Gastrocnemius medialis (tissue), 4 donors: ENCODE data around the gene CRYBG3. TPM values are rescaled to one million over a fixed set of nuclear protein-coding genes. Genes with fewer than 3 reads are reported as not detected.
A peak's percentile ranks its signal among the peaks of the same experiment; 100 is the strongest.

Experiments
- ATAC-seq, 2 donors: fragments of 150-250 bp; one replicate each; pipeline ENCODE4 v1.9.1; 2016
- DNase-seq, 2 donors: peaks; one replicate each; pipeline ENCODE4 v3.0.0-alpha.2; 2019
- H3K27ac ChIP-seq, 4 donors: fragments of 200-600 bp; sonication (generic); 1 replicate in 1 of 4; 2 replicates in 3 of 4; pipeline ENCODE4 v1.5.1; 2016 to 2018; ENCODE audit warnings: mild to moderate bottlenecking in 2 of 4, moderate library complexity in 1 of 4
- H3K27me3 ChIP-seq, 3 donors: fragments of 200-600 bp; sonication (generic) in 2 of 3; 1 replicate in 1 of 3; 2 replicates in 2 of 3; pipeline versions ENCODE4 v1.5.1 to v1.6.0; 2016 to 2019; ENCODE audit warnings: mild to moderate bottlenecking in 1 of 3, moderate library complexity in 1 of 3
- H3K36me3 ChIP-seq, 2 donors: fragments of 200-600 bp; sonication (generic) in 1 of 2; one replicate each; pipeline ENCODE4 v1.5.1; 2017 to 2018
- H3K4me1 ChIP-seq, 2 donors: fragments of 200-600 bp; sonication (generic) in 1 of 2; one replicate each; pipeline ENCODE4 v1.5.1; 2016 to 2017; ENCODE audit warnings: mild to moderate bottlenecking in 2 of 2
- H3K4me3 ChIP-seq, 4 donors: fragments of 200-600 bp; sonication (generic) in 3 of 4; 1 replicate in 1 of 4; 2 replicates in 3 of 4; pipeline ENCODE4 v1.5.1; 2016 to 2019; ENCODE audit warnings: mild to moderate bottlenecking in 2 of 4
- H3K9me3 ChIP-seq, 3 donors: fragments of 200-600 bp; sonication (generic) in 2 of 3; 1 replicate in 1 of 3; 2 replicates in 2 of 3; pipeline ENCODE4 v1.5.1; 2016 to 2019
- POLR2A ChIP-seq, 2 donors: fragments of 450-650 bp; IDR thresholded peaks; one replicate each; pipeline ENCODE4 v1.6.1; 2017; ENCODE audit warnings: antibody characterized with exemption in 2 of 2, mild to moderate bottlenecking in 2 of 2, moderate library complexity in 2 of 2
- in situ Hi-C, 4 donors: fragments of 200-750 bp; cut with MboI; loops; one replicate each; pipeline versions ENCODE4 v1.15.0 to v1.8.0; 2017; ENCODE audit warnings: low sequenced_read_pairs in 4 of 4
- intact Hi-C: fragments of 100-400 bp; cut with DNase I; formaldehyde crosslinking; loops from one replicate; pipeline ENCODE4 v1.15.1; 2023; ENCODE audit warnings: low total_unique reads
- total RNA-seq, 4 donors: library from RNA; depleted of rRNA; stranded (reverse); fragments of >200 nt; gene quantifications; one replicate each; pipeline versions ENCODE4 v1.1.0 to v1.2.3, GENCODE V29; 2016
- TF ChIP-seq, protein P1 (sequence below), 5 experiments: fragments of 450-650 bp in 3 of 5; fragments of 200-600 bp in 2 of 5; sonication (generic) in 2 of 5; IDR thresholded peaks in 4 of 5; conservative IDR thresholded peaks in 1 of 5; 1 replicate in 4 of 5; 2 replicates in 1 of 5; pipeline ENCODE4 v1.5.1; 2016 to 2019; ENCODE audit warnings: antibody characterized with exemption in 5 of 5, mild to moderate bottlenecking in 3 of 5, moderate library complexity in 3 of 5

The CRYBG3 gene
- total RNA-seq, 4 donors from 2014 or later: 23.0 to 47.3 (median 24.8) TPM

DNA sequence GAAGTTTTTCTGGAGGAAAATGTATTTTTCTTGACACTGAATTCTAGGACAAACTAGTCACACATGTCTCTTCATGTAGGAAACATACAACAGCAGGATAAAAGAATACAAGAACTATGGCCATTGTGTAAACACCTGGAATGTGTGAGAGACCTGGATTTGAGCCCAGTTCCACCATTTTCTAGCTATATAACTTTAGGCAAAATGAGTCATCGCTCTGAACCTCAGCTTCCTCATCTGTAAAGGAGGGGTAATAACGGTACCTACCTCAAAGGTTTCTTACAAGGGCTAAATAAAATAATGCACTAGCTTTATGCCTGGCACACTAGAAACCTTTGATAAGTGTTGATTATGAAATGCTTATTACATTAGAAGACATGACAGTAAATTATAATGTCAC lies 92.6 kb downstream of the CRYBG3 start:
- Histone ChIP-seq H3K4me1 (peaks cover 26 to 29% of the 10 kb centered on the region in 2 donors), H3K9me3 (no peaks in the 10 kb centered on the region), H3K27ac (no peak overlapping the region), H3K4me3 (no peak overlapping the region), H3K27me3 (no peaks in the 10 kb centered on the region), H3K36me3 (peaks cover 0 to 30% of the 10 kb centered on the region in 2 donors)
- in situ Hi-C loops (no loop called here), intact Hi-C loops (no loop called here)
- ATAC-seq: no peak
- no peak for DNase-seq
- TF ChIP-seq, protein P1, sequence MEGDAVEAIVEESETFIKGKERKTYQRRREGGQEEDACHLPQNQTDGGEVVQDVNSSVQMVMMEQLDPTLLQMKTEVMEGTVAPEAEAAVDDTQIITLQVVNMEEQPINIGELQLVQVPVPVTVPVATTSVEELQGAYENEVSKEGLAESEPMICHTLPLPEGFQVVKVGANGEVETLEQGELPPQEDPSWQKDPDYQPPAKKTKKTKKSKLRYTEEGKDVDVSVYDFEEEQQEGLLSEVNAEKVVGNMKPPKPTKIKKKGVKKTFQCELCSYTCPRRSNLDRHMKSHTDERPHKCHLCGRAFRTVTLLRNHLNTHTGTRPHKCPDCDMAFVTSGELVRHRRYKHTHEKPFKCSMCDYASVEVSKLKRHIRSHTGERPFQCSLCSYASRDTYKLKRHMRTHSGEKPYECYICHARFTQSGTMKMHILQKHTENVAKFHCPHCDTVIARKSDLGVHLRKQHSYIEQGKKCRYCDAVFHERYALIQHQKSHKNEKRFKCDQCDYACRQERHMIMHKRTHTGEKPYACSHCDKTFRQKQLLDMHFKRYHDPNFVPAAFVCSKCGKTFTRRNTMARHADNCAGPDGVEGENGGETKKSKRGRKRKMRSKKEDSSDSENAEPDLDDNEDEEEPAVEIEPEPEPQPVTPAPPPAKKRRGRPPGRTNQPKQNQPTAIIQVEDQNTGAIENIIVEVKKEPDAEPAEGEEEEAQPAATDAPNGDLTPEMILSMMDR (IDR thresholded peaks at IDR 0.05 in 4 of 5, conservative IDR thresholded peaks at IDR 0.05 in 1 of 5): no peak
- no peak for TF ChIP-seq POLR2A (IDR thresholded peaks at IDR 0.05)

DNA sequence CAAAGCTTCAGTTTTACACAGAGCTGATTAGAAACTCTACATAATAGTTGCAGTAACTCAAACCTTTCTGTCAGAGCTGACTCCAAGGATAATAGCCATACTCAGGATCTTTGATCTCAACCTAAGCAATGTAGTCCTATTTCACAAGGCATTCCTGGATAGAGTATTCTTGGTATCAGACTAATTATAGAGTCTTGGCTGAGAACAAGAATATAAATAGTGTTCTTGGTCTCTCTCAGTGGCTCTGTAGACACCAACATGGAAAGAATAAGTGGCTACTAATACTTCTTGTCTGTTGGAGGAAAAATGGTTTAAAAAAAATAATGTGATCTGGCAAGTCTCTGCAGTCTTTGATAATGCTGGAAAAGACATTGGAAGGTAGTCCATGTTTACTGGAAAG lies 94.8 kb downstream of the CRYBG3 start:
- Histone ChIP-seq H3K4me3 (no peak overlapping the region), H3K4me1 (peaks cover 26 to 29% of the 10 kb centered on the region in 2 donors), H3K27ac (peak overlapping the region in 1 of 4 donors; percentile 5), H3K9me3 (no peaks in the 10 kb centered on the region), H3K27me3 (no peaks in the 10 kb centered on the region), H3K36me3 (peaks cover 0 to 46% of the 10 kb centered on the region in 2 donors)
- ATAC-seq (peak; percentile 49 to 54), DNase-seq (no peak)
- TF ChIP-seq POLR2A (IDR thresholded peaks at IDR 0.05): no peak
- TF ChIP-seq, protein P1 (IDR thresholded peaks at IDR 0.05 in 4 of 5, conservative IDR thresholded peaks at IDR 0.05 in 1 of 5): no peak
- intact Hi-C loops: no loop called here
- in situ Hi-C loops: no loop called here

DNA sequence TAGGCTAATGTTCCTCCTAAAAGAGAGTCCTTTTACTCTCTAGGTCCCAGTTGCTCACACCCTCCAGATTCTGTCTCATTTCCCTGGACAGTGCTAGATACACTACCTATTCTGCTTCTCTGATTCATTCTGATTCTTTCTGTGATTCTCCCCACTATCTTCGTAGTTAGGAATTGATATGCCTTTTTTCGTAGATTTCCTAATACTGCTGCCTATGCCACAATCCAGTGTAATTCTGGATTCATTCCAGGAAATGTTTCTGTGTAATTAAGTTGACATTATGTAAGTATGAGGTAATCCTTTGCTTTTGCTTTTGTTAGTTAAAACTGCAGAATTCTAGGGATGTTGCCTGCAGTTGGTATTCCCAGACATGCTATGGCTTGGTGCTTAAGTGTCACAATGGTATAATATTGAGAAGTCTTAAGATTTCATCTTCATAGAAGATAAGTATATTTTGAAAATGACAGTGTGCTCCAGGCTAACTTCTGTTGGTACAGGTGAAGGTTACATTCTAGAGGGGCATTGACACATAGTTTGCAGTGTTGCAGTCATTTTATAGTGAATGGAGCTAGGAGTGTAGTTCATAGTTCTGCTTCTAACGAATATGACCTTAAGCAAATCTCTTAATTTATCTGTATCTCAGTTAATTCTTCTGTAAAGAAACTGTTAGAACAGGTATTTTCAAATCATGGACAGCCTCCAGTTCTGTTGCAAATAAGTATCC lies 96.2 kb downstream of the CRYBG3 start:
- in situ Hi-C loops: no loop called here

DNA sequence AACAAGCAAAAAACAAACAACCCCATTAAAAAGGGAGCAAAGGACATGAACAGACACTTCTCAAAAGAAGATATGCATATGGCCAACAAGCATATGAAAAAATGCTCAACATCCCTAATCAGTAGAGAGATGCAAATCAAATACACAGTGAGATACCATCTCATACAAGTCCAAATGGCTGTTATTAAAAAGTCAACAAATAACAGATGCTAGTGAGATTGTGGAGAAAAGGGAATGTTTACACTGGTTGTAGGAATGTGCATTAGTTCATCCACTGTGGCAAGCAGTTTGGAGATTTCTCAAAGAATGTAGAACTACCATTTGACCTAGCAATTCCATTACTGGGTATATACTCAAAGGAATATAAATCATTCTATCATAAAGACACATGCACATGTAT lies 105.9 kb downstream of the CRYBG3 start:
- DNase-seq: no peak
- ATAC-seq: no peak

More for the DNA sequence above, 96.2 kb downstream of the CRYBG3 start:
- TF ChIP-seq, protein P1 (IDR thresholded peaks at IDR 0.05 in 4 of 5, conservative IDR thresholded peaks at IDR 0.05 in 1 of 5): no peak
- TF ChIP-seq POLR2A (IDR thresholded peaks at IDR 0.05): no peak
- Histone ChIP-seq H3K4me1 (peaks cover 26 to 29% of the 10 kb centered on the region in 2 donors), H3K36me3 (peaks cover 0 to 43% of the 10 kb centered on the region in 2 donors), H3K4me3 (no peak overlapping the region), H3K27me3 (no peaks in the 10 kb centered on the region), H3K9me3 (no peaks in the 10 kb centered on the region), H3K27ac (no peak overlapping the region)
- DNase-seq (no peak), ATAC-seq (no peak)
- intact Hi-C loops: no loop called here

More for the DNA sequence above, 105.9 kb downstream of the CRYBG3 start:
- Histone ChIP-seq H3K27me3 (no peaks in the 10 kb centered on the region), H3K4me1 (peaks cover 0 to 3% of the 10 kb centered on the region in 2 donors), H3K4me3 (no peak overlapping the region), H3K27ac (no peak overlapping the region), H3K9me3 (no peaks in the 10 kb centered on the region), H3K36me3 (peaks cover 0 to 41% of the 10 kb centered on the region in 2 donors)
- TF ChIP-seq POLR2A (IDR thresholded peaks at IDR 0.05): no peak
- TF ChIP-seq, protein P1 (IDR thresholded peaks at IDR 0.05 in 4 of 5, conservative IDR thresholded peaks at IDR 0.05 in 1 of 5): no peak
- intact Hi-C loops (no loop called here), in situ Hi-C loops (no loop called here)
